ENCODE data around the gene URI1. TPM values are rescaled to one million over a fixed set of nuclear protein-coding genes. Genes with fewer than 3 reads are reported as not detected.

Gene URI1
- polyA plus RNA-seq, 1 donor, result 62.6 TPM

DNA sequence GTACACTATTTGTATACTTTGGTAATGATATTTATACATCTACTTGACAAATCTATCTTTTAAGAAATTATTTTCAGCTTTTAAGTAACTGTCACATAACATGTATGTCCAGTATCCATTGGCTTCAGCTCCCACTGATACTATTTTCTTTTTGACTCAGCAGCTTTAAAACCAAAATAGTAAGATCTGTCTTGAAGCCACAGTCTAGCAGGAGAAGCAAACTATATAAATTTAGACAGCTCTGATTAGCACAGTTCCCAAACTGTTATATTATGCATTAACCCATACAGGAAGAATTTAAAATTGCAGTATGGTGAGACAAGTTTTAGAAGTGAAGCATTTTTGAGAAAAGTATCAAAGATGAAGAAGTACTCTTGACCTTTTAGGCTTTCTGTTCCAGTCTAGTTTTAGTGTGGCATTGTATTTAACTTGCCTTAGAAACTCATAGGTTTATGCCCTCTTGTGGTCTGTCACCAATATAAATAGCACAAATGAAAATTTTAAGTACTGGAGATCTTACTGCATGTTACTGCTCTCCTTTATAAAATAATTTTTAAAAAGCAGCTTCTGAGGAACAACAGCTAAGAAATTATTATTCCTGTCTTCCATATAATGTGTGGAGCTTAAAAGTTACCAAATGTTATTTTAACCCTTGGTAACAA lies 24.7 kb downstream of the URI1 start:
- no peak overlapping the region for H3K27ac ChIP-seq (ENCODE audit: low read length)
- DNase-seq, result no peak
- H3K27me3 ChIP-seq (ENCODE audit: control insufficient read depth, insufficient read depth, low read length), result no peaks in the 10 kb centered on the region
- no peaks in the 10 kb centered on the region for H3K36me3 ChIP-seq (ENCODE audit: control insufficient read depth, insufficient read depth, low read length)
- H3K4me3 ChIP-seq (ENCODE audit: low read length), result no peak overlapping the region
- H3K4me1 ChIP-seq (ENCODE audit: control insufficient read depth, insufficient read depth, low read length), result no peaks in the 10 kb centered on the region
- no peaks in the 10 kb centered on the region for H3K9me3 ChIP-seq (ENCODE audit: control insufficient read depth, low read depth, low read length)

- Histone ChIP-seq H3K9me3 (ENCODE audit: control insufficient read depth, low read depth, low read length) (no peaks in the 10 kb centered on the region), H3K27me3 (ENCODE audit: control insufficient read depth, insufficient read depth, low read length) (no peaks in the 10 kb centered on the region), H3K27ac (ENCODE audit: low read length) (no peak overlapping the region), H3K36me3 (ENCODE audit: control insufficient read depth, insufficient read depth, low read length) (no peaks in the 10 kb centered on the region), H3K4me1 (ENCODE audit: control insufficient read depth, insufficient read depth, low read length) (no peaks in the 10 kb centered on the region), H3K4me3 (ENCODE audit: low read length) (no peak overlapping the region)
- no peak for DNase-seq
- WGBS (ENCODE audit: insufficient coverage, low lambda C conversion rate), result no CpG with 5 or more reads among the region's 3 CpGs
These were observed 25.6 kb downstream of the URI1 start for GRCh38 chr19:29967623-29968022.

DNA sequence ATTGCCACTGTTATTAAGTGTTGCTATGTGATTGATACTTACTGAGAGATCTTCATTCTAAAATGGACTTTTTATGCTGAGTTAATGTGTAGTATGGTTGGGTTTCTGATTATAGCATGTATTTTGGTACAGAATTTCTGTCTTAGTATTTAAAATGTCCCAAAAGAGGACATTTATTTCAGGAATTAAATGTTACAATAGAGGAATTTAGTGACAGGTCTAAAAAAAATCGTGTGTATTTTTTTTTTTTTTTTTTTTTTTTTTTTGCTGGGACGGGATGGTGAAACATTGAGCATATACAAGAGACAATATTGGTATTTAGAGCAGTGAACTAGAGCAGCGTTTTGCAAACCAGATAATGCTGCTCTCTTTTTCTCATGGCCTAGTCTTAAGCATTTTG lies 27.9 kb downstream of the URI1 start:
- no CpG with 5 or more reads among the region's 3 CpGs for WGBS (ENCODE audit: insufficient coverage, low lambda C conversion rate)
- Histone ChIP-seq H3K36me3 (ENCODE audit: control insufficient read depth, insufficient read depth, low read length) (no peaks in the 10 kb centered on the region), H3K27ac (ENCODE audit: low read length) (no peak overlapping the region), H3K27me3 (ENCODE audit: control insufficient read depth, insufficient read depth, low read length) (no peaks in the 10 kb centered on the region), H3K9me3 (ENCODE audit: control insufficient read depth, low read depth, low read length) (no peaks in the 10 kb centered on the region), H3K4me1 (ENCODE audit: control insufficient read depth, insufficient read depth, low read length) (no peaks in the 10 kb centered on the region), H3K4me3 (ENCODE audit: low read length) (no peak overlapping the region)
- no peak for DNase-seq

- Histone ChIP-seq H3K4me3 (ENCODE audit: low read length) (no peak overlapping the region), H3K36me3 (ENCODE audit: control insufficient read depth, insufficient read depth, low read length) (no peaks in the 10 kb centered on the region), H3K27ac (ENCODE audit: low read length) (no peak overlapping the region), H3K27me3 (ENCODE audit: control insufficient read depth, insufficient read depth, low read length) (no peaks in the 10 kb centered on the region), H3K4me1 (ENCODE audit: control insufficient read depth, insufficient read depth, low read length) (no peaks in the 10 kb centered on the region), H3K9me3 (ENCODE audit: control insufficient read depth, low read depth, low read length) (no peaks in the 10 kb centered on the region)
- 30% methylated on average over 1 of the region's 2 CpGs for whole genome bisulfite sequencing (ENCODE audit: insufficient coverage, low lambda C conversion rate)
- no peak for DNase-seq
These were observed 29.0 kb downstream of the URI1 start for GRCh38 chr19:29971002-29971401.

DNA sequence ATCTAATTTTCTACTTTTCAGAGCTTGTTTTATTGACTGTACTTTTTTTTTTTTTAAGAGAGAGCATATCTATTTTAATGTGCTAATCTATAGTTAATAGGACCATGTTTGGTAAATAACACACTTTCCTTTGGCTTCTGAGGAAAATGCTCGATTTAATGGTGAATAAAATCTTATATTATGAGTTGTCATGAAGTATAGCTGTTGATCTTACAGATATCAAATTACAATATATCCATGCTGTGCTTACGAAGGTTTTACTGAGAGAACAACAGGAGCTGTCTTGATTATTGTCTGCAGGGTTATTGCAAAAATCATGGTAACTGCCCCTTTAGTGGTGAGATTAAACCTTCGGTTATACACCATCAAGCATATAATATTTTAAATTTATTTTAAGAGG lies 29.6 kb downstream of the URI1 start:
- no peaks in the 10 kb centered on the region for H3K36me3 ChIP-seq (ENCODE audit: control insufficient read depth, insufficient read depth, low read length)
- no peak for DNase-seq
- WGBS (ENCODE audit: insufficient coverage, low lambda C conversion rate), result no CpG with 5 or more reads among the region's 3 CpGs
- H3K9me3 ChIP-seq (ENCODE audit: control insufficient read depth, low read depth, low read length), result no peaks in the 10 kb centered on the region
- H3K27ac ChIP-seq (ENCODE audit: low read length), result no peak overlapping the region
- no peak overlapping the region for H3K4me3 ChIP-seq (ENCODE audit: low read length)
- H3K27me3 ChIP-seq (ENCODE audit: control insufficient read depth, insufficient read depth, low read length), result no peaks in the 10 kb centered on the region
- H3K4me1 ChIP-seq (ENCODE audit: control insufficient read depth, insufficient read depth, low read length), result no peaks in the 10 kb centered on the region

- no peak for DNase-seq
- no peak overlapping the region for H3K27ac ChIP-seq (ENCODE audit: low read length)
- WGBS (ENCODE audit: insufficient coverage, low lambda C conversion rate), result no CpG with 5 or more reads among the region's 2 CpGs
- no peak overlapping the region for H3K4me3 ChIP-seq (ENCODE audit: low read length)
- no peaks in the 10 kb centered on the region for H3K27me3 ChIP-seq (ENCODE audit: control insufficient read depth, insufficient read depth, low read length)
- no peaks in the 10 kb centered on the region for H3K36me3 ChIP-seq (ENCODE audit: control insufficient read depth, insufficient read depth, low read length)
- no peaks in the 10 kb centered on the region for H3K4me1 ChIP-seq (ENCODE audit: control insufficient read depth, insufficient read depth, low read length)
- H3K9me3 ChIP-seq (ENCODE audit: control insufficient read depth, low read depth, low read length), result no peaks in the 10 kb centered on the region
These were observed 32.7 kb downstream of the URI1 start for GRCh38 chr19:29974701-29975100.

DNA sequence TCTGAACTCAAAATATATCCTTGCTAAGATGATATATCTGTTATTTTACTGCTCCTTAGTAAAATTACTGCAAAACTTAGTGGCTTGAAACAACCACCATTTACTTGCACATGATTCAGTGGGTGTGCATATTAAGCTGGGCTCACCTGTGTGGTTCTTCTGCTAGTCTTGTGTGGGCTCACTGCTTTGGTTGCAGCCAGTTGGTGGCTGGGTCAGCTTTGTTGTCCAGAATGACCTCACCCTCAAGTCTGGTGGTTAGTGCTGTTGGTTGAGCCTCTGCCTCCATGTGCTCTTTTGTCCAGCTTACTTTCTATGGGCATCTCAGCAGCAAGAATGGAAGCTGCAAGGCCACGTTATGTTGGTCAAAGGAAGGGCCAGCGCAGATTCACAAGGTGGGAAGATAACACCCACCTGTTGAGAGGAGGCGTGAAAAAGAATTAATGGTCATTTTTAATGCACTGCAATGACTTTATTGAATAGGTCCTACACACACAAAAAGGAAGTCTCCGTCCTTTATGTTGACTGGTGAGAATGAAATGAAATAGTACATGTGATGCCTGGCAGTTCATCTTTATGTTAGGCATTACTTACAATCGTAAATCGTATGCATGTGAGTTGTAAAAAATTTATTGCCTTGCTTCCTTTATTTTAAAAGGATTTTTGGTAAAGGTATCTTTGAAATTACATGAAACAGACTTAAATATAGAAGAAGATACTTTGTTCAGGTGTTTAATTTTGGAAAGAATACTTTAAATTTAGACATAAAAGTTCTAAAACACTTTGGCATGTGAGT lies 34.3 kb downstream of the URI1 start:
- H3K9me3 ChIP-seq (ENCODE audit: control insufficient read depth, low read depth, low read length), result no peaks in the 10 kb centered on the region
- DNase-seq, result no peak
- WGBS (ENCODE audit: insufficient coverage, low lambda C conversion rate), result 98% methylated on average over 5 of the region's 6 CpGs

GRCh38 chr19:29978080-29978479 lies 36.0 kb downstream of the URI1 start:
- no peak overlapping the region for H3K4me3 ChIP-seq (ENCODE audit: low read length)
- no peaks in the 10 kb centered on the region for H3K9me3 ChIP-seq (ENCODE audit: control insufficient read depth, low read depth, low read length)
- no peaks in the 10 kb centered on the region for H3K36me3 ChIP-seq (ENCODE audit: control insufficient read depth, insufficient read depth, low read length)
- no peak for DNase-seq
- WGBS (ENCODE audit: insufficient coverage, low lambda C conversion rate), result 72% methylated on average over 3 of the region's 3 CpGs
- no peaks in the 10 kb centered on the region for H3K4me1 ChIP-seq (ENCODE audit: control insufficient read depth, insufficient read depth, low read length)
- H3K27me3 ChIP-seq (ENCODE audit: control insufficient read depth, insufficient read depth, low read length), result no peaks in the 10 kb centered on the region
- no peak overlapping the region for H3K27ac ChIP-seq (ENCODE audit: low read length)

More for the DNA sequence above, 34.3 kb downstream of the URI1 start:
- no peak overlapping the region for H3K4me3 ChIP-seq (ENCODE audit: low read length)
- H3K27me3 ChIP-seq (ENCODE audit: control insufficient read depth, insufficient read depth, low read length), result no peaks in the 10 kb centered on the region
- no peaks in the 10 kb centered on the region for H3K4me1 ChIP-seq (ENCODE audit: control insufficient read depth, insufficient read depth, low read length)
- no peak overlapping the region for H3K27ac ChIP-seq (ENCODE audit: low read length)
- H3K36me3 ChIP-seq (ENCODE audit: control insufficient read depth, insufficient read depth, low read length), result no peaks in the 10 kb centered on the region

DNA sequence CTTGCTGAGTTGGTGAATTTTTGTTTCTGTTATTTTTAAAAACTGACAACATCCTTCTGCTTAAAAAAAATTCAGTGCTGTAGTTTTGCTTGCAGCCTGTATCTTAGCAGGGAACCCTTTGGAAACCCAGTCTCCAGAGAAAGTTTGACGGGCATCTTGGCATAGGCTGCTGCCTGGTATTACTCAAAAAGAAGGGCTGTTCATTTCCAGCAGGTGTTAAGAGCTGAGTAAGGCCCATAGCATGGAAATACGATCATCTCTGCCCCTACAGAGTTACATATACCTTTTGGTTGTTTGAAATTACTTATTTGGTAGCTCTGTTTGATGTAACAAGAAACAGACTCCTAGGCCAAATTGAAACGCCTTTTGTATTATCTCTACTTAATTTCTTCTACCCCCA lies 41.5 kb downstream of the URI1 start:
- WGBS (ENCODE audit: insufficient coverage, low lambda C conversion rate), result no CpG with 5 or more reads among the region's 3 CpGs
- no peak overlapping the region for H3K4me3 ChIP-seq (ENCODE audit: low read length)
- no peaks in the 10 kb centered on the region for H3K9me3 ChIP-seq (ENCODE audit: control insufficient read depth, low read depth, low read length)
- peaks cover 2% of the 10 kb centered on the region for H3K36me3 ChIP-seq (ENCODE audit: control insufficient read depth, insufficient read depth, low read length)
- no peak overlapping the region for H3K27ac ChIP-seq (ENCODE audit: low read length)
- H3K27me3 ChIP-seq (ENCODE audit: control insufficient read depth, insufficient read depth, low read length), result no peaks in the 10 kb centered on the region
- DNase-seq, result no peak
- H3K4me1 ChIP-seq (ENCODE audit: control insufficient read depth, insufficient read depth, low read length), result no peaks in the 10 kb centered on the region

DNA sequence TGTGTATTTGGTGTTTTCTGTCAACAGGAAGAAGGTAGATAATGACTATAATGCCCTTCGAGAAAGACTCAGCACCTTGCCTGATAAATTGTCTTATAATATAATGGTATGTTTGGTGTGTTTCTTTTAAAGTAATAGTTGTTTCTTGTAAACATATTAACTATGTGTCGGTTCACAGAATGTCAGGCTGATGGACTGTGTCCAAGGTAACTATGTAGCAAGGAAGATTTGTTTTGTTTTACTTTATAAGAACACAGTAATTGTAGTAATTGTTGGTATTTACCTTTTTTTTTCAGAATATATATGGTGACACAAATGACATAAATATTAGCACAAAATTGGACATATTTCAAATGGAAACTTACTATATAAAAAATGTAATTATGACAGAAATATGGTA lies 43.2 kb downstream of the URI1 start:
- Histone ChIP-seq H3K27ac (ENCODE audit: low read length) (no peak overlapping the region), H3K9me3 (ENCODE audit: control insufficient read depth, low read depth, low read length) (no peaks in the 10 kb centered on the region), H3K36me3 (ENCODE audit: control insufficient read depth, insufficient read depth, low read length) (peaks cover 3% of the 10 kb centered on the region), H3K4me1 (ENCODE audit: control insufficient read depth, insufficient read depth, low read length) (no peaks in the 10 kb centered on the region), H3K4me3 (ENCODE audit: low read length) (no peak overlapping the region), H3K27me3 (ENCODE audit: control insufficient read depth, insufficient read depth, low read length) (no peaks in the 10 kb centered on the region)
- WGBS (ENCODE audit: insufficient coverage, low lambda C conversion rate), result no CpG with 5 or more reads among the region's 2 CpGs
- no peak for DNase-seq

- DNase-seq, result peak; percentile 26 to 69
- WGBS (ENCODE audit: insufficient coverage, low lambda C conversion rate), result 59% methylated on average over 3 of the region's 9 CpGs
- no peaks in the 10 kb centered on the region for H3K27me3 ChIP-seq (ENCODE audit: control insufficient read depth, insufficient read depth, low read length)
- no peak overlapping the region for H3K27ac ChIP-seq (ENCODE audit: low read length)
- H3K9me3 ChIP-seq (ENCODE audit: control insufficient read depth, low read depth, low read length), result peaks cover 7% of the 10 kb centered on the region
- H3K36me3 ChIP-seq (ENCODE audit: control insufficient read depth, insufficient read depth, low read length), result peaks cover 9% of the 10 kb centered on the region
- no peaks in the 10 kb centered on the region for H3K4me1 ChIP-seq (ENCODE audit: control insufficient read depth, insufficient read depth, low read length)
- no peak overlapping the region for H3K4me3 ChIP-seq (ENCODE audit: low read length)
These were observed 46.3 kb downstream of the URI1 start for GRCh38 chr19:29988351-29988750.

Measured in large intestine (tissue), 3 donors.